Stimulated activated CD8-positive, alpha-beta memory T cell treated with anti-CD3 and anti-CD28 coated beads, Interleukin-7, amount 100 ng/mL, for 48 hours (primary cell): ENCODE measurements around the gene ZNF619.

Source experiments
- DNase-seq, 2 donors: peaks; one replicate each; pipeline ENCODE4 v3.0.0-alpha.2; 2020; ENCODE audit warnings: low read depth in 1 of 2; ENCODE audit errors: extremely low read depth in 1 of 2

ZNF619 gene

DNA sequence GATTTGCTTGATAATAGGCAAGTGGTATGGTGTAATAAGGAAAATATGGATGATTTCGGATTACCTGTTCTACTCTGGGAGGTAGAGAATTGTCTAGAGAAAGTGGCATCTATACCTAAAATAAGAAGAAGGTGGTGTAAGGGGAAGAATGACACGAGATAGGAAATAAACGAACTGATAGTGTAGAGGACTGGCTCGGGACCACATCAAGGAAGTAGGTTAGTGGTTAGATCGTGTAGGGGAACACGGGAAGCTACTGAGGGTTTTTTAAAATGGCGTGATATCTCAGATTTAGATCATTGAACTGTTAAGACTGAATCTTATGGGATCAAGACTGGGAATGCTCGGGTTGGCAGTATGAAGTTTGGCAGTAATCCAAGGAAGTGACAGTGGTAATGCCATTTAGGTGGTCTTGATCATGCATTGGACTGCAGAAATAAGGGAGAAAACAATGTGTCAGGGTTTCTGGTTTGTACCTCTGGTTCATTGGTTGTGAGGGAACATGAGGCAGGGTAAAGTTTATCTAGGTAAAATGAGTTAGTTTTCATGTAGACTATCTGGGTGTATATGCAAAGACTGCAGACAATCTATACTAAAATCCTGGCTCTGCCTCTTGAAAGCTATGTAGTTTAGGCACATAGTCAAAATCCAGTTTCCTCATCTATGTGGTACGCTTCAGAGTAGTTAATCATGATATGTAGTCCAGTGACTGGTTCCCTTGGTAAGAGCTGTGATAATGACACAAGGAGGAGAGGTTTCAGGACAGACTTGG, 12.4 kb upstream of the ZNF619 start:
- DNase-seq, result no peak

DNA sequence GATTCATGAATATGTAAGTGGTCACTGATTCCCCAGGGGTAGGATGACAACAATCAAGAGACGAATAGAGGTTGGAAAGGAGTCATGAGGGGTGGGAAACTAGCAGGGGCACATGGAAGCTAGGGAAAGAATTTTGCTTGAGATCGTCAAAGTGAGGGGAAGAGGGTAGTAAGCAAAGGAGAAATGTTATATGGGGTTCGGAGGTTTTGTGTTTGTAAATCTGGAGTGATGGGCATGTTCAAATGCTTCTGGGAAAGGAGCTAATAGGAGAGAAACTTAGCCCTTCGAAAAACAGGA, 11.9 kb upstream of the ZNF619 start:
- no peak for DNase-seq

DNA sequence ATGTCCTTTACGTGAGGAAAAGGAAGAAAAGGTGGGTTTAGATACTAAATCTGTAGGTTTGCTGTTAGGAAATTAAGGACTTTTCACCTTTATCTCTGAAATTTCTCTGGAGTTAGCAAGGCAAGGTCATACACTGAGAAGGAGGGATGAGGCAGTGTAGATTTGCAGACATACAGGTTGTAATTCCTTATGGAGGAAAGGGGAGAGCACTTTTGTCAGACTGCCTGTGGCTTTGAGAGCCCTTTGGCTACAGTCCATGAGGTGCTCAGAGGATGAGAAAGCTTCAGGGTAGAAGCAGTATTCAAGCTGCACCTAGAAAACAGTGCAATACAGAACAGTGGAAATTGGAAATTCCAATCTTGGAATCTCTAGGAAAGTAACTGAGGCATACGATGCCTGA, 11.5 kb upstream of the ZNF619 start:
- no peak for DNase-seq

- no peak for DNase-seq
Observed at GRCh38 chr3:40468018-40468417, 8.9 kb upstream of the ZNF619 start.

- DNase-seq, result no peak
Observed at GRCh38 chr3:40470701-40471100, 6.2 kb upstream of the ZNF619 start.

- DNase-seq, result no peak
Observed at GRCh38 chr3:40477666-40478065, 744 bp downstream of the ZNF619 start.

DNA sequence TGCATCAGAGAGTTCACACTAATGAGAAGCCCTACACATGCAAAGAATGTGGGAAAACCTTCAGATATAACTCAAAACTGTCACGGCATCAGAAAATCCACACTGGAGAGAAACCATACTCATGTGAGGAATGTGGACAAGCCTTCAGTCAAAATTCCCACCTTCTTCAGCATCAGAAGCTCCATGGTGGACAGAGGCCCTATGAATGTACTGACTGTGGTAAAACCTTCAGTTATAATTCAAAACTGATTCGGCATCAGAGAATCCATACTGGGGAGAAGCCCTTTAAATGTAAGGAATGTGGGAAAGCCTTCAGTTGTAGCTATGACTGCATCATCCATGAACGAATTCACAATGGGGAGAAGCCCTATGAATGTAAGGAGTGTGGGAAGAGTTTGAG, 10.2 kb downstream of the ZNF619 start:
- no peak for DNase-seq

- DNase-seq, result no peak
Observed at GRCh38 chr3:40490916-40491315, 14.0 kb downstream of the ZNF619 start.

DNA sequence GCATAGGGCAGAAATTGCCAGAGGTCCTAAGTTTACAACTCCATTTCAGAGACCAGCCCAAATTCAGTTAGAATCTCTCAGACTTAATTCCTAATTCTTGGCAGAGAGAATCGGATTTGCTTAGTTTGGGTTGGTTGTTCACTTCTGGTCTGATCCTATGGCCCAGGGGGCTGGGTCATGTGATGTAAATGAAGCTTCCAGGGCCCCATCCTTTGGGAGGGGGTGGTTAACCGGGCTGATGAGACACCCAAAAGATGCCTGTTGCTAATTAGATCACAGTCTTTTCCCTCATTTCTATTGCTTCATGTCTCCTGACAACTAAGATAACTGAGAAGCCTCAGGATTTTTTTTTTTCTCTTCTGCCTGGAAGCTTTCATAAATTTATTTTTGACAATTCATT, 17.8 kb downstream of the ZNF619 start:
- DNase-seq, result no peak

GRCh38 chr3:40497288-40497687, 20.4 kb downstream of the ZNF619 start:
- no peak for DNase-seq

DNA sequence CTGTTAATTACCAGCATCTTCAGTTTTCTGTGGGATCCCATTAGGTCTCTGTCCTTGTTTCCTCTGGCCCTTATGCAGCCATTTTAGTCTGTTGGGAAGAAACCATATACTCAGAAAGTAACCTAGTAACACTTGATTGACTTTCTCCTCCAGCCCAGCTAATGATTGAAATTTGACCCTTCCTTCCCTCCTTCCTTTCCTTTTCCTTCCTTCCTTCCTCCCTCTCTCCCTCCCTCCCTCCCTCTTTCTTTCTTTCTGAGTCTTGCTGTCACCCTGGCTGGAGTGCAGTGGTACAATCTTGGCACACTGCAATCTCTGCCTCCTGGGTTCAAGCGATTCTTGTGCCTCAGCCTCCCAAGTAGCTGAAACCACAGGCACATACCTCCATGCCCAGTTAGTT, 23.0 kb downstream of the ZNF619 start:
- no peak for DNase-seq

DNA sequence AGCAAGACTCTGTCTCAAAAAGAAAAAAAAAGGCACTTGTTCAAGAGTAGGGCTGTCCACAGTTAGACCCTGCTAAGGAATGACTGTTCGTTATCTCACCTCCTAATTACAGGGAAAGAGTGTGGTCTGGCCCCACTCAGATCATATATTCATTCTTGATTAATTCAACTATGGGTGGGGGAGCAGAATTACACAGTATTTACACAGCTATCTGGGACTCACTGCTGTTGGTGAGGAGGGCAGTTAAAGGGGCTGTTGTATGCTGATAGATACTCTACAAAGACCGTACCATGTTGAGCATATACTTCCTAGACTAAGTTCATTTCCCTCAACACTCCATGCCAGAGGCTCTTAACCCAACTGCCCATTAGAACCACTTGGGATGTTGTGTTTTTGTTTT, 25.1 kb downstream of the ZNF619 start:
- no peak for DNase-seq

GRCh38 chr3:40504636-40505430, 27.9 kb downstream of the ZNF619 start:
- no peak for DNase-seq

DNA sequence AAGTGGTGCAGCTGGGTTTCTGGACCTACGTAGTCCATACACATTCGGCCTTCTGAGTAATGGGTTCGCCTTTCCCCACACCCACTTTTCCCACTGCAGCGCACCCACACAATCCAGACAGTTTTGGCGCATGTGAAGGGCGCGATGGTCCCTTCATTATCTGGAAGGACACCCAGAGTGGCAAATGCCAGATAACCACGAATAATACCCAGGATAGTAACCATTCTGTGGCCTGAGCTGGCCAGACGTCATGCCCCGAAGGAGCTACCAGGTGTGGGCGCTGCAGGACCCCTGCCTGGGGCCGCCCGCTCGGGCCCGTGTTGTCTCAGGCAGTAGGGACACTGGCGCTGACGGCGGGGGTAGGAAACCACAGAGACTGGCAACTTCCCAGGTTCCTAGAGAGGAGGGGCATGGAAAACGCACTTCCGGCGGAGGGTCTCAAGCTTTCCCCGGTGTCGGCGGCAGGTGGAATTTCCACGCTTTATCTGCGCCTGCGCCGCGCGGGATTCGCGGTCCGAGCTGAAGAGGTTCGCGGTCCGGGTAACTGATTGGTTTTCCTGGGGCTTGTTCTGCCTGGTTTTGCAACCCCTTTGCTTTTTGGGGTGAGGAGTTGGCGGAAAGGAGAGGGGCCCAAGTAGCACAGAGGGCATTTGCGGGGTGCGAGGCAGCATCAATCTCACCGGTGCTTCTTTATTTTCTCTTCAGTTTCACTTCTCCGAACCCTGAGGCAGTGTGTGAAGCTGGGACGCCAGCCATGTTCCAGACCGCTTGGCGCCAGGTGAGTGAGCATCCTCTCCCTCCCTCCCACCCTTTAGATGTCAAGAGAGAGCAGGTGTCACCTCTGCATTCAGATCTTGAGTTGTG, 28.9 kb downstream of the ZNF619 start, which contains the start of gene ZNF620:
TSS of gene ZNF620 (plus strand) at position 441 of the 864 bp plus-strand sequence. CDS start at position 755, 314 bp downstream.
- DNase-seq, result peak; percentile 28 to 33

GRCh38 chr3:40511031-40511718, 34.3 kb downstream of the ZNF619 start:
- DNase-seq, result no peak

DNA sequence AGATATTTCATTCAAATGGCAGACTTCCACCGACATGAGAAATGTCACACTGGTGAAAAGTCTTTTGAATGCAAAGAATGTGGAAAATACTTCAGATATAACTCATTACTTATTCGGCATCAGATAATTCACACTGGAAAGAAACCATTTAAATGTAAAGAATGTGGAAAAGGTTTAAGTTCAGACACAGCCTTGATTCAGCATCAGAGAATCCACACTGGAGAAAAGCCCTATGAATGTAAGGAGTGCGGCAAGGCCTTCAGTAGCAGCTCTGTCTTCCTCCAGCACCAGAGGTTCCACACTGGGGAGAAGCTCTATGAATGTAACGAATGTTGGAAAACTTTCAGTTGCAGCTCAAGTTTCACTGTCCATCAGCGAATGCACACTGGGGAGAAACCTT, 39.3 kb downstream of the ZNF619 start:
- DNase-seq, result no peak

GRCh38 chr3:40518067-40518466, 41.1 kb downstream of the ZNF619 start:
- no peak for DNase-seq

- no peak for DNase-seq
Observed at GRCh38 chr3:40518848-40519247, 41.9 kb downstream of the ZNF619 start.

DNA sequence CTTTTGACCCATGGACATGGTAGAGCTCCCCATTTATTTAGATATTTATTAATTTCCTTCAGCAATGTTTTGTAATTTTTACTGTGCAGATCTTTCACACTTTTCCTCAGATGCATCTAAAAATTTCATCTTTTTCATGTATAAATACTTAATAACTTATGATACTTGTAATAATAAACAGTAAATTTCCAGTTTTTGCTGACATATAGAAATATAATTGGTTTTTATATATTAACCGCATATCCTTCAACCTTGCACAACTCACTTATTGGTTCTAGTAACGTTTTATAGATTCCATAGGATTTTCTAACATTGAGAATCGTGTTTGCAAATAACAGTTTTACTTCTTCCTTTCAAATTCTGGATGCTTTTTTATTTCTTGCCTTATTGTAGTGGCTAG, 44.3 kb downstream of the ZNF619 start:
- DNase-seq, result no peak

GRCh38 chr3:40523781-40524180, 46.9 kb downstream of the ZNF619 start:
- DNase-seq, result no peak

- DNase-seq, result no peak
Observed at GRCh38 chr3:40524222-40524567, 47.3 kb downstream of the ZNF619 start.
